Measurements from ENCODE around the gene GRIA2. TPM values are rescaled to one million over a fixed set of nuclear protein-coding genes. Genes with fewer than 3 reads are reported as not detected.

GRIA2 gene
- not detected in 5 replicates for total RNA-seq (2022; extraction: Qiagen RNA extraction; ENCODE audit: low read depth)

DNA sequence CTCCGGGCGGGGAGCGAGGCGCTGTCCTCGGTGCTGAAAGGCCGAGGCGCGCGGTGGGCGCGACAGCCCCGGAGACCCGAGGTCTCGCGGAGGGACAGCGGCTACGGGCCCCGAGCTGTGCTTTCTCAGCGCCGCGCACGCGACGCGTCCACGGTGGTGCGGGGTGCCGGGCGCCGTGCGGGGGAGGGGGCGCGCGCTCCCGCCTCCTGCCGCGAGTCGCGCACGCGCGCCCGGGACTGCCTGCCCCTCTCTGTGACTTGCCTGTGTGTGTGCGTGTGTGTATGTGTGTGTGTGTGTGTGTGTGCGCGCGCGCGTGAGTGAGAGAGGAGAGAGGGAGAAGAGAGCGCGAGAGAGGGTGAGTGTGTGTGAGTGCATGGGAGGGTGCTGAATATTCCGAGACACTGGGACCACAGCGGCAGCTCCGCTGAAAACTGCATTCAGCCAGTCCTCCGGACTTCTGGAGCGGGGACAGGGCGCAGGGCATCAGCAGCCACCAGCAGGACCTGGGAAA, at the start of gene GRIA2:
GRIA2 (plus strand) TSS at position 358 of the 511 bp plus-strand sequence. CDS start 315 bp downstream, outside the sequence.

Other genes with a start within 250 kb of the GRIA2 start
- gene PDGFC, start 248.9 kb upstream of the GRIA2 start, total RNA-seq (2022; extraction: Qiagen RNA extraction; ENCODE audit: low read depth) = 2.5 to 5.1 TPM (median 2.9 TPM) in 5 replicates
- gene GLRB, start 144.6 kb upstream of the GRIA2 start, total RNA-seq (2022; extraction: Qiagen RNA extraction; ENCODE audit: low read depth) = 0.45 to 0.85 TPM (median 0.76 TPM) in 5 replicates

Data from A549 treated with RU486 at 1 μM for 4 hours (cell line).